Liver (tissue), 9 donors: ENCODE data around the gene FAM13A. TPM values are rescaled to one million over a fixed set of nuclear protein-coding genes. Genes with fewer than 3 reads are reported as not detected.

Experiments used
- DNase-seq: peaks from one replicate; pipeline ENCODE4 v3.0.0-alpha.2; 2017; ENCODE audit warnings: low spot score
- H3K27ac ChIP-seq, 2 donors: one replicate each; pipeline ENCODE4 v1.7.0; 2013; ENCODE audit warnings: inconsistent platforms in 2 of 2, low read length in 2 of 2, control low read depth in 1 of 2, low read depth in 1 of 2, mild to moderate bottlenecking in 1 of 2
- H3K27me3 ChIP-seq, 4 donors: one replicate each; pipeline versions ENCODE4 v1.6.1 to v1.7.0; 2013; ENCODE audit warnings: low read length in 3 of 4, inconsistent platforms in 1 of 4, mild to moderate bottlenecking in 1 of 4, moderate library complexity in 1 of 4; ENCODE audit not compliant: control insufficient read depth in 4 of 4, insufficient read depth in 4 of 4
- H3K36me3 ChIP-seq, 4 donors: one replicate each; pipeline versions ENCODE4 v1.6.1 to v1.7.0; 2013; ENCODE audit warnings: low read length in 3 of 4, mild to moderate bottlenecking in 3 of 4, low read depth in 1 of 4, moderate library complexity in 1 of 4; ENCODE audit not compliant: control insufficient read depth in 4 of 4, insufficient read depth in 3 of 4
- H3K4me1 ChIP-seq, 4 donors: one replicate each; pipeline versions ENCODE4 v1.6.1 to v1.7.0; 2013; ENCODE audit warnings: low read length in 3 of 4, mild to moderate bottlenecking in 3 of 4, moderate library complexity in 1 of 4; ENCODE audit not compliant: control insufficient read depth in 4 of 4, insufficient read depth in 4 of 4
- H3K4me3 ChIP-seq, 3 donors: one replicate each; pipeline versions ENCODE4 v1.6.1 to v1.7.0; 2013; ENCODE audit warnings: low read length in 3 of 3, control low read depth in 1 of 3, low read depth in 1 of 3, mild to moderate bottlenecking in 1 of 3
- H3K9ac ChIP-seq, 2 donors: one replicate each; pipeline ENCODE4 v1.7.0; 2013; ENCODE audit warnings: low read length in 2 of 2, mild to moderate bottlenecking in 2 of 2, moderate library complexity in 2 of 2, control low read depth in 1 of 2, low read depth in 1 of 2
- H3K9me3 ChIP-seq, 4 donors: one replicate each; pipeline versions ENCODE4 v1.6.1 to v1.7.0; 2013; ENCODE audit warnings: low read length in 3 of 4; ENCODE audit not compliant: control insufficient read depth in 4 of 4
- EGR1 ChIP-seq, 2 donors: IDR thresholded peaks; 2 replicates each; pipeline ENCODE4 v1.6.1; 2016 to 2018; ENCODE audit warnings: antibody characterized with exemption in 2 of 2, low read depth in 2 of 2
- FOXA1 ChIP-seq: IDR thresholded peaks from 2 replicates; pipeline ENCODE4 v1.6.1; 2016; ENCODE audit warnings: antibody characterized with exemption
- FOXA2 ChIP-seq: IDR thresholded peaks from 2 replicates; pipeline ENCODE4 v1.6.1; 2016; ENCODE audit warnings: antibody characterized with exemption
- GABPA ChIP-seq, 2 donors: IDR thresholded peaks in 1 of 2; conservative IDR thresholded peaks in 1 of 2; 2 replicates each; pipeline ENCODE4 v1.6.1; 2016; ENCODE audit warnings: antibody characterized with exemption in 2 of 2, mild to moderate bottlenecking in 1 of 2, moderate library complexity in 1 of 2
- HNF4A ChIP-seq, 2 donors: conservative IDR thresholded peaks; 2 replicates each; pipeline ENCODE4 v1.6.1; 2016; ENCODE audit warnings: antibody characterized with exemption in 2 of 2, mild to moderate bottlenecking in 2 of 2
- HNF4G ChIP-seq: IDR thresholded peaks from 2 replicates; pipeline ENCODE4 v1.6.1; 2016; ENCODE audit warnings: antibody characterized with exemption
- JUND ChIP-seq, 2 donors: IDR thresholded peaks; 2 replicates each; pipeline ENCODE4 v1.6.1; 2016; ENCODE audit warnings: antibody characterized with exemption in 2 of 2
- NR2F2 ChIP-seq: IDR thresholded peaks from 2 replicates; pipeline ENCODE4 v1.6.1; 2016; ENCODE audit warnings: antibody characterized with exemption
- RAD21 ChIP-seq, 2 donors: IDR thresholded peaks; 2 replicates each; pipeline ENCODE4 v1.6.1; 2016; ENCODE audit warnings: antibody characterized with exemption in 2 of 2, mild to moderate bottlenecking in 2 of 2
- RXRA ChIP-seq, 2 donors: IDR thresholded peaks; 2 replicates each; pipeline ENCODE4 v1.6.1; 2017 to 2018; ENCODE audit warnings: antibody characterized with exemption in 2 of 2, mild to moderate bottlenecking in 1 of 2
- SP1 ChIP-seq: IDR thresholded peaks from 2 replicates; pipeline ENCODE4 v1.6.1; 2018; ENCODE audit warnings: antibody characterized with exemption, mild to moderate bottlenecking
- TAF1 ChIP-seq: conservative IDR thresholded peaks from 2 replicates; pipeline ENCODE4 v1.6.1; 2016; ENCODE audit warnings: antibody characterized with exemption, mild to moderate bottlenecking
- YY1 ChIP-seq: IDR thresholded peaks from 2 replicates; pipeline ENCODE4 v1.6.1; 2016; ENCODE audit warnings: antibody characterized with exemption, mild to moderate bottlenecking
- WGBS: extraction: QIAGEN DNeasy Blood & Tissue Kit; methylation state at CpG from one replicate; pipeline ENCODE4 v1.1.7; 2013; 5-methylcytosine and 5-hydroxymethylcytosine counted together
- polyA plus RNA-seq, 2 donors: library from polyadenylated mRNA; stranded (reverse) in 1 of 2; unstranded in 1 of 2; fragments of 200-250 nt in 1 of 2; fragments of >200 nt in 1 of 2; fragmentation: Nextera tagmentation in 1 of 2; extraction: Ambion mirVana in 1 of 2; gene quantifications; one replicate each; pipeline versions ENCODE4 v1.2.1 to v1.2.3, GENCODE V29; 2013 to 2015
- total RNA-seq, 2 donors: library from RNA; depleted of rRNA; stranded (reverse); fragments of >200 nt; gene quantifications; one replicate each; pipeline ENCODE4 v1.2.3, GENCODE V29; 2014
- TF ChIP-seq, protein P1 (sequence below): IDR thresholded peaks from 2 replicates; pipeline ENCODE4 v1.6.1; 2016; ENCODE audit warnings: antibody characterized with exemption
- TF ChIP-seq, protein P2 (sequence below): IDR thresholded peaks from 2 replicates; pipeline ENCODE4 v1.6.1; 2016; ENCODE audit warnings: antibody characterized with exemption
- TF ChIP-seq, protein P3 (sequence below): fragments of 150-350 bp; IDR thresholded peaks from 2 replicates; pipeline ENCODE4 v1.5.1; 2017; ENCODE audit warnings: improper control_type of control experiment, low read depth, low read length; ENCODE audit not compliant: missing input control
- TF ChIP-seq, protein P4 (sequence below): IDR thresholded peaks from 2 replicates; pipeline ENCODE4 v1.6.1; 2016; ENCODE audit warnings: antibody characterized with exemption
- TF ChIP-seq, protein P5 (sequence below): IDR thresholded peaks from 2 replicates; pipeline ENCODE4 v1.6.1; 2016; ENCODE audit warnings: antibody characterized with exemption, mild to moderate bottlenecking
- donor health status: healthy.
- donor health status: healthy.
- donor health status: healthy.
- donor health status: healthy.
- donor health status: healthy.

FAM13A gene
- total and polyA plus RNA-seq, 4 donors: 14.9 to 52.9 (median 27.6) TPM

DNA sequence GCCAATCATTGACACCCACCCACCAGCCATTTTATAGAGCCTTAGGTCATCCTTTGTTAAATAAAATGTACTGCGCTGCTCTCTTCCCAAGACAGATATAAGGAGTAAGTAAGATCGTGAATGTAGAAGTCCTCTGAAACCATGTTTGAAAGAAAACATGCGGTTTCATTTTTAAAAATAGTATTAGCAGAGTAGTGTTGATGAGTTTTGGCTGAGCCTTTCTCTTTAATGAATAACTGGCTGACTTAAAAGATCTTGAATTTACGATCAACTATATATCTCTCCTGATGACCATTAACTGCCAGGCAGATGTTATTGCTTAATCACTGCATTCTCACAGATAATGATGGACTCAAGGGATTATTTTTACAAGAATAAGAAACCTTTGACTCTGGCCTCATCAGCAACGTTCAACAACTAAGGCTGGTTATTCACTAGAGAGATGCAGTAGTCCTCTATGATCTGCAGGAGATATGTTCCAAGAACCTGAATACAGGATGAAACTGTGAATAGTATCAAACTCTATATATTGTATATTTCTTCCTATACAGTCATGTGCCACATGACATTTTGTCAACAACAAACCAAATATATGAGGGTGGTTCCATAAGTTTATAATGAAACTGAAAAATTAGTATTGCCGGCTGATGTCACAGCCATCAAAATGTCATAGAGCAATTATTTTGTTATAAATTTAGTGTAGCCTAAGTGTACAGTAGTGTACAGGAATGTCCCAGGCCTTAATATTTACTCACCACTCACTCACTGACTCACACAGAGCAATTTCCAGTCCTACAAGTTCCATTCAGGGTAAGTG lies 80.8 kb downstream of the FAM13A start:
- Histone ChIP-seq H3K27ac (no peak overlapping the region), H3K36me3 (no peaks in the 10 kb centered on the region), H3K4me3 (no peak overlapping the region), H3K9ac (no peak overlapping the region), H3K4me1 (no peaks in the 10 kb centered on the region), H3K9me3 (no peaks in the 10 kb centered on the region), H3K27me3 (no peaks in the 10 kb centered on the region)
- TF ChIP-seq JUND (IDR thresholded peaks at IDR 0.05) (no peak), FOXA2 (no peak), YY1 (no peak), HNF4A (conservative IDR thresholded peaks at IDR 0.05) (no peak), EGR1 (IDR thresholded peaks at IDR 0.05; ENCODE audit: low read depth in 2 of 2) (no peak), NR2F2 (no peak), RAD21 (IDR thresholded peaks at IDR 0.05) (no peak), SP1 (no peak), TAF1 (no peak), RXRA (IDR thresholded peaks at IDR 0.05) (no peak), GABPA (IDR thresholded peaks at IDR 0.05 in 1 of 2, conservative IDR thresholded peaks at IDR 0.05 in 1 of 2) (no peak), HNF4G (no peak), FOXA1 (no peak)
- TF ChIP-seq, protein P1, sequence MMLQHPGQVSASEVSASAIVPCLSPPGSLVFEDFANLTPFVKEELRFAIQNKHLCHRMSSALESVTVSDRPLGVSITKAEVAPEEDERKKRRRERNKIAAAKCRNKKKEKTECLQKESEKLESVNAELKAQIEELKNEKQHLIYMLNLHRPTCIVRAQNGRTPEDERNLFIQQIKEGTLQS: no peak
- TF ChIP-seq, protein P2, sequence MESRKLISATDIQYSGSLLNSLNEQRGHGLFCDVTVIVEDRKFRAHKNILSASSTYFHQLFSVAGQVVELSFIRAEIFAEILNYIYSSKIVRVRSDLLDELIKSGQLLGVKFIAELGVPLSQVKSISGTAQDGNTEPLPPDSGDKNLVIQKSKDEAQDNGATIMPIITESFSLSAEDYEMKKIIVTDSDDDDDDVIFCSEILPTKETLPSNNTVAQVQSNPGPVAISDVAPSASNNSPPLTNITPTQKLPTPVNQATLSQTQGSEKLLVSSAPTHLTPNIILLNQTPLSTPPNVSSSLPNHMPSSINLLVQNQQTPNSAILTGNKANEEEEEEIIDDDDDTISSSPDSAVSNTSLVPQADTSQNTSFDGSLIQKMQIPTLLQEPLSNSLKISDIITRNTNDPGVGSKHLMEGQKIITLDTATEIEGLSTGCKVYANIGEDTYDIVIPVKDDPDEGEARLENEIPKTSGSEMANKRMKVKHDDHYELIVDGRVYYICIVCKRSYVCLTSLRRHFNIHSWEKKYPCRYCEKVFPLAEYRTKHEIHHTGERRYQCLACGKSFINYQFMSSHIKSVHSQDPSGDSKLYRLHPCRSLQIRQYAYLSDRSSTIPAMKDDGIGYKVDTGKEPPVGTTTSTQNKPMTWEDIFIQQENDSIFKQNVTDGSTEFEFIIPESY: no peak
- TF ChIP-seq, protein P3, sequence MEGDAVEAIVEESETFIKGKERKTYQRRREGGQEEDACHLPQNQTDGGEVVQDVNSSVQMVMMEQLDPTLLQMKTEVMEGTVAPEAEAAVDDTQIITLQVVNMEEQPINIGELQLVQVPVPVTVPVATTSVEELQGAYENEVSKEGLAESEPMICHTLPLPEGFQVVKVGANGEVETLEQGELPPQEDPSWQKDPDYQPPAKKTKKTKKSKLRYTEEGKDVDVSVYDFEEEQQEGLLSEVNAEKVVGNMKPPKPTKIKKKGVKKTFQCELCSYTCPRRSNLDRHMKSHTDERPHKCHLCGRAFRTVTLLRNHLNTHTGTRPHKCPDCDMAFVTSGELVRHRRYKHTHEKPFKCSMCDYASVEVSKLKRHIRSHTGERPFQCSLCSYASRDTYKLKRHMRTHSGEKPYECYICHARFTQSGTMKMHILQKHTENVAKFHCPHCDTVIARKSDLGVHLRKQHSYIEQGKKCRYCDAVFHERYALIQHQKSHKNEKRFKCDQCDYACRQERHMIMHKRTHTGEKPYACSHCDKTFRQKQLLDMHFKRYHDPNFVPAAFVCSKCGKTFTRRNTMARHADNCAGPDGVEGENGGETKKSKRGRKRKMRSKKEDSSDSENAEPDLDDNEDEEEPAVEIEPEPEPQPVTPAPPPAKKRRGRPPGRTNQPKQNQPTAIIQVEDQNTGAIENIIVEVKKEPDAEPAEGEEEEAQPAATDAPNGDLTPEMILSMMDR: no peak
- TF ChIP-seq, protein P4, sequence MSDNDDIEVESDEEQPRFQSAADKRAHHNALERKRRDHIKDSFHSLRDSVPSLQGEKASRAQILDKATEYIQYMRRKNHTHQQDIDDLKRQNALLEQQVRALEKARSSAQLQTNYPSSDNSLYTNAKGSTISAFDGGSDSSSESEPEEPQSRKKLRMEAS: no peak
- TF ChIP-seq, protein P5, sequence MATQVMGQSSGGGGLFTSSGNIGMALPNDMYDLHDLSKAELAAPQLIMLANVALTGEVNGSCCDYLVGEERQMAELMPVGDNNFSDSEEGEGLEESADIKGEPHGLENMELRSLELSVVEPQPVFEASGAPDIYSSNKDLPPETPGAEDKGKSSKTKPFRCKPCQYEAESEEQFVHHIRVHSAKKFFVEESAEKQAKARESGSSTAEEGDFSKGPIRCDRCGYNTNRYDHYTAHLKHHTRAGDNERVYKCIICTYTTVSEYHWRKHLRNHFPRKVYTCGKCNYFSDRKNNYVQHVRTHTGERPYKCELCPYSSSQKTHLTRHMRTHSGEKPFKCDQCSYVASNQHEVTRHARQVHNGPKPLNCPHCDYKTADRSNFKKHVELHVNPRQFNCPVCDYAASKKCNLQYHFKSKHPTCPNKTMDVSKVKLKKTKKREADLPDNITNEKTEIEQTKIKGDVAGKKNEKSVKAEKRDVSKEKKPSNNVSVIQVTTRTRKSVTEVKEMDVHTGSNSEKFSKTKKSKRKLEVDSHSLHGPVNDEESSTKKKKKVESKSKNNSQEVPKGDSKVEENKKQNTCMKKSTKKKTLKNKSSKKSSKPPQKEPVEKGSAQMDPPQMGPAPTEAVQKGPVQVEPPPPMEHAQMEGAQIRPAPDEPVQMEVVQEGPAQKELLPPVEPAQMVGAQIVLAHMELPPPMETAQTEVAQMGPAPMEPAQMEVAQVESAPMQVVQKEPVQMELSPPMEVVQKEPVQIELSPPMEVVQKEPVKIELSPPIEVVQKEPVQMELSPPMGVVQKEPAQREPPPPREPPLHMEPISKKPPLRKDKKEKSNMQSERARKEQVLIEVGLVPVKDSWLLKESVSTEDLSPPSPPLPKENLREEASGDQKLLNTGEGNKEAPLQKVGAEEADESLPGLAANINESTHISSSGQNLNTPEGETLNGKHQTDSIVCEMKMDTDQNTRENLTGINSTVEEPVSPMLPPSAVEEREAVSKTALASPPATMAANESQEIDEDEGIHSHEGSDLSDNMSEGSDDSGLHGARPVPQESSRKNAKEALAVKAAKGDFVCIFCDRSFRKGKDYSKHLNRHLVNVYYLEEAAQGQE: no peak
- 90% methylated on average over 6 of the region's 6 CpGs for whole genome bisulfite sequencing
- no peak for DNase-seq
